AG04449 (cell line): ENCODE measurements around the gene TOR3A.

Source experiments
- CTCF ChIA-PET: fragments of 350-600 bp; formaldehyde crosslinking; extraction: SDS; loops from one replicate; lab custom pipeline; 2021; ENCODE audit warnings: antibody characterized with exemption; lab: Yijun Ruan, JAX
- POLR2A ChIA-PET: fragments of 400-600, 350-600 bp; formaldehyde crosslinking; extraction: SDS; loops from one replicate; lab custom pipeline; 2020; ENCODE audit warnings: antibody characterized with exemption, inconsistent platforms; lab: Yijun Ruan, JAX
- DNase-seq: peaks from one replicate; pipeline ENCODE4 v3.0.0-alpha.2; 2010; ENCODE audit warnings: low read depth, low spot score
- H3K4me3 ChIP-seq: 2 replicates; pipeline ENCODE4 v1.5.1; 2011; ENCODE audit warnings: low read depth, mild to moderate bottlenecking, control low read depth, low read length
- CTCF ChIP-seq: IDR thresholded peaks from one replicate; pipeline ENCODE4 v1.5.1; 2011; ENCODE audit warnings: mild to moderate bottlenecking, moderate library complexity, low read length, control low read depth, inconsistent platforms; ENCODE audit not compliant: insufficient read depth; ENCODE audit errors: missing control alignments

TOR3A gene

DNA sequence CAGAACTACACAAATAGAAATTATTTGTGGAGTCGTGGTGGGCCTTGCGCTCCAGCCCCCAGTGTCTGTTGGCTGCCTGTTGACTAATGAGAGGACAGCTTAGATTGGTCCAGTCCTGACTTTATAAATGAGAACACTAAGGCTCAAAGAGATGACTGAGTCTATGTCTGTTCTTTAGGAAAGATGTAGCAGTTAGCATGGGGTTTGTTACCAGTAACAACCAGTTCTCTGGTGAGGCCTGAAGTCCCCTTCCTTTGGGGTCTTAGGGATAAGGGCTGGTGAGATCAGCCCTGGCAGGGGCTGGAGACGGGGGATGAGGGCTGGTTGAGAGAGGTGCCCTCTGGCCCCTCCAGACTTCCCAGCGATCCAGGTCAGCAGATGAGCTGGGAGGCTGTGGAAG lies 9.1 kb downstream of the TOR3A start:
- CTCF ChIA-PET = interaction anchor here (0.8 to 1.7 kb wide), 5 partner anchors 12 to 275 kb away, joined by 3 to 6 read pairs (median 3); partner anchors contain the start of gene AXDND1
- no peak overlapping the region for H3K4me3 ChIP-seq
- POLR2A ChIA-PET = no interaction called here
- no peak for DNase-seq
- TF ChIP-seq CTCF = no peak

- DNase-seq = peak; percentile 50
- TF ChIP-seq CTCF = no peak
- H3K4me3 ChIP-seq = no peak overlapping the region
- ChIA-PET POLR2A (interaction anchor here (1.2 kb wide), 1 partner anchor 11 kb away, joined by 4 read pairs; no protein-coding TSS in a partner anchor), CTCF (interaction anchor here (1.3 to 1.7 kb wide), 4 partner anchors 11 to 29 kb away, joined by 4 to 6 read pairs (median 6); no protein-coding TSS in a partner anchor)
Observed at GRCh38 chr1:179091691-179092165, 9.9 kb downstream of the TOR3A start.

- no peak for DNase-seq
- TF ChIP-seq CTCF = no peak
- POLR2A ChIA-PET = interaction anchor here (1.2 kb wide), 1 partner anchor 9 kb away, joined by 4 read pairs; no protein-coding TSS in a partner anchor
- H3K4me3 ChIP-seq = no peak overlapping the region
- CTCF ChIA-PET = interaction anchor here (1.0 to 1.7 kb wide), 4 partner anchors 12 to 563 kb away, joined by 3 to 6 read pairs (median 4); no protein-coding TSS in a partner anchor
Observed at GRCh38 chr1:179092896-179093461, 11.1 kb downstream of the TOR3A start.

DNA sequence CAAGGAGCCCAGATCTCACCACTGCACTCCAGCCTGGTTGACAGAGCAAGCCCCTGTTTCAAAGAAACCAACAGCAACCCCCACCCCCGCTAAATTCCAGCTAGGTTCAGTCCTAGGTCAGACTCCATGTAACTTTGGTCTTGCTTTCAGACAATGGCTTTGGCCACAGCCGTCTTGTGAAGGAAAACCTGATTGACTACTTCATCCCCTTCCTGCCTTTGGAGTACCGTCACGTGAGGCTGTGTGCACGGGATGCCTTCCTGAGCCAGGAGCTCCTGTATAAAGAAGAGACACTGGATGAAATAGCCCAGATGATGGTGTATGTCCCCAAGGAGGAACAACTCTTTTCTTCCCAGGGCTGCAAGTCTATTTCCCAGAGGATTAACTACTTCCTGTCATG lies 12.9 kb downstream of the TOR3A start:
- no peak overlapping the region for H3K4me3 ChIP-seq
- CTCF ChIA-PET = interaction anchor here (1.4 kb wide), 1 partner anchor 26 kb away, joined by 3 read pairs; no protein-coding TSS in a partner anchor
- no peak for TF ChIP-seq CTCF
- POLR2A ChIA-PET = no interaction called here
- DNase-seq = no peak

DNA sequence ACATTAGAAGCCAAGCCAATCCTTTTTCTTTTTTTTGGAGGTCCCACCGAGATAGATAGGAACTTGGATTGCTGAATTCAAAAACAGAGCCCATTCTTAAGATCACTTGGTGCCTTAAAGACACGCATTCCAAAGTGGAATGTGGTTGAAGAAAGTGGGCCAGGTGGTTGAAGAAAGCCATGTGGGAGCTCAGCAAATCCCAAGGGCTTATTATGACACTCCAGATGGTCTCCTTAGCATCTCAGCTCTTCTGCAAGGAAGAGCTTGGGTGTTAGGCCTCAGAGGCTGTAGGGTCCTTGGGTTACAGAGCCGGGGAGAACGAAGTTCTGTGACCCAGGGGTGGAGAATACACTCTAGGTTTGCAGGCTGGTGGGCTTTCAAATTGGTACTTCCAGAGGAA lies 13.5 kb downstream of the TOR3A start:
- no peak overlapping the region for H3K4me3 ChIP-seq
- ChIA-PET CTCF (interaction anchor here (1.4 kb wide), 1 partner anchor 26 kb away, joined by 3 read pairs; no protein-coding TSS in a partner anchor), POLR2A (no interaction called here)
- no peak for DNase-seq
- TF ChIP-seq CTCF = no peak

GRCh38 chr1:179095924-179096323 lies 14.1 kb downstream of the TOR3A start:
- no peak for TF ChIP-seq CTCF
- no peak for DNase-seq
- CTCF ChIA-PET = no interaction called here
- no peak overlapping the region for H3K4me3 ChIP-seq
- POLR2A ChIA-PET = no interaction called here
